ENCODE data around the gene ARFGAP3.

ARFGAP3 gene

DNA sequence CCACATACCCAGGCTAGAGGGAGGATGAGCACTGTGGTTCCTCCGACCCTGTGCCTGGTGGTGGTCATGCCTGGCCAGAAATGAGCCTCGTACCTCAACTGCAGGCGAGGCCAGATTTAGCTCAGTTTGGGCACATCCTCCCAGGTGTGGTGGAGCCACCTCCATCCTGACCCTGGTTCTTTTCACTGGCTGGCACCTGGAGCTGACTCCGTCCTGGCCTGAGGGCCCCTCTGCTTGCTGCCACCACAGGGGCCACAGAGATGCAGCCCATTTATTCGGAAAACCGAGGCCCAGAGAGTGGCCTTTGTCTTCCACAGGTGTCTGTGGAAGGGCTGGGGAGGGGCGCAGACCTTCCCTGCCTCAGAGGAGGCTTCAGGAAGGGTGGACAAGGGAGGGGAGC lies 9.0 kb upstream of the ARFGAP3 start:
- H3K4me3 ChIP-seq (ENCODE audit: low read depth, low read length) = no peak overlapping the region
- DNase-seq (ENCODE audit: low read depth) = no peak
- TF ChIP-seq, protein P1, sequence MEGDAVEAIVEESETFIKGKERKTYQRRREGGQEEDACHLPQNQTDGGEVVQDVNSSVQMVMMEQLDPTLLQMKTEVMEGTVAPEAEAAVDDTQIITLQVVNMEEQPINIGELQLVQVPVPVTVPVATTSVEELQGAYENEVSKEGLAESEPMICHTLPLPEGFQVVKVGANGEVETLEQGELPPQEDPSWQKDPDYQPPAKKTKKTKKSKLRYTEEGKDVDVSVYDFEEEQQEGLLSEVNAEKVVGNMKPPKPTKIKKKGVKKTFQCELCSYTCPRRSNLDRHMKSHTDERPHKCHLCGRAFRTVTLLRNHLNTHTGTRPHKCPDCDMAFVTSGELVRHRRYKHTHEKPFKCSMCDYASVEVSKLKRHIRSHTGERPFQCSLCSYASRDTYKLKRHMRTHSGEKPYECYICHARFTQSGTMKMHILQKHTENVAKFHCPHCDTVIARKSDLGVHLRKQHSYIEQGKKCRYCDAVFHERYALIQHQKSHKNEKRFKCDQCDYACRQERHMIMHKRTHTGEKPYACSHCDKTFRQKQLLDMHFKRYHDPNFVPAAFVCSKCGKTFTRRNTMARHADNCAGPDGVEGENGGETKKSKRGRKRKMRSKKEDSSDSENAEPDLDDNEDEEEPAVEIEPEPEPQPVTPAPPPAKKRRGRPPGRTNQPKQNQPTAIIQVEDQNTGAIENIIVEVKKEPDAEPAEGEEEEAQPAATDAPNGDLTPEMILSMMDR (conservative IDR thresholded peaks at IDR 0.05; ENCODE audit: low read depth, low read length) = no peak

DNA sequence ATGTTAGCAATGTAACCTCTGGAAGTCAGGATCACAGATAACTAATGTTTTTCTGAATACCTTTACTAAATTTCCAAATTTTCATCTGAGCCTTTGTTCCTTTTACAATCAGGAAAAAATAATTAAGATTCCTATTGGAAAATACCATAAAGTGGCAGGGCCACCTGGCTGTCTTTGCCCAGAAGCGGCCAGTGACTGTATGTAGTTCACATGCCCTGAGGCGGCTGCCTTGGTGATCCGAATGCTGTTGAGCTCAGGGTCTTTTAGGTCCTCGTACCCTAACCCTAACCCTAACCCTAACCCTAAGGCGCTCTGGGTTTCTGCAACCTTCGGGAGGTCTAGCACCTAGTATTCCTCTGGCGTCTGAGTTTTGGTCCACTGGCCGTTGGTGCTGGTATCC lies 8.5 kb upstream of the ARFGAP3 start:
- DNase-seq (ENCODE audit: low read depth) = no peak
- H3K4me3 ChIP-seq (ENCODE audit: low read depth, low read length) = no peak overlapping the region

DNA sequence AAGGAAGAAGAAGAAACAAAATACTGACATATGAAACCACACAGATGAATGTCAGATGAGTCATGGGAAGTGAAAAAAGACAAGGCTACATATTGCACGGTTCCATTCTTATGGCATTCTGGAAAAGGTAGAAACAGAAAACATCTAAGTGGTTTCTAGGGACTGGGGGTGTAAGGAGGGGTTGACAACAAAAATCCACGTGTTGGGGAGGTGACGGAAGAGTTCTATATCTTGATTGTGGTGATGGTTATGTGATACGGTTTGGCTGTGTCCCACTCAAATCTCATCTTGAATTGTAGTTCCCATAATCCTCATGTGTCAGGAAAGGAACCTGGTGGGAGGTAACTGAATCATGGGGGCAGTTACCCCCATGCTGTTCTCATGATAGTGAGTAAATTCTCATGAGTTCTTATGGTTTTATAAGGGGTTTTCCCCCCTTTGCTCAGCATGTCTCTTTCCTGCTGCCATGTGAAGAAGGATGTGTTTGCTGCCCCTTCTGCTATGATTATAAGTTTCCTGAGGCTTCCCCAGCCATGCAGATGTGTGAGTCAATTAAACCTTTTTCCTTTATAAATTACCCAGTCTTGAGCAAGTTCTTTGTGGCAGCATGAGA lies 6.4 kb upstream of the ARFGAP3 start:
- DNase-seq (ENCODE audit: low read depth) = peak; percentile 95

More for the DNA sequence above, 8.5 kb upstream of the ARFGAP3 start:
- TF ChIP-seq, protein P1 (conservative IDR thresholded peaks at IDR 0.05; ENCODE audit: low read depth, low read length) = no peak

DNA sequence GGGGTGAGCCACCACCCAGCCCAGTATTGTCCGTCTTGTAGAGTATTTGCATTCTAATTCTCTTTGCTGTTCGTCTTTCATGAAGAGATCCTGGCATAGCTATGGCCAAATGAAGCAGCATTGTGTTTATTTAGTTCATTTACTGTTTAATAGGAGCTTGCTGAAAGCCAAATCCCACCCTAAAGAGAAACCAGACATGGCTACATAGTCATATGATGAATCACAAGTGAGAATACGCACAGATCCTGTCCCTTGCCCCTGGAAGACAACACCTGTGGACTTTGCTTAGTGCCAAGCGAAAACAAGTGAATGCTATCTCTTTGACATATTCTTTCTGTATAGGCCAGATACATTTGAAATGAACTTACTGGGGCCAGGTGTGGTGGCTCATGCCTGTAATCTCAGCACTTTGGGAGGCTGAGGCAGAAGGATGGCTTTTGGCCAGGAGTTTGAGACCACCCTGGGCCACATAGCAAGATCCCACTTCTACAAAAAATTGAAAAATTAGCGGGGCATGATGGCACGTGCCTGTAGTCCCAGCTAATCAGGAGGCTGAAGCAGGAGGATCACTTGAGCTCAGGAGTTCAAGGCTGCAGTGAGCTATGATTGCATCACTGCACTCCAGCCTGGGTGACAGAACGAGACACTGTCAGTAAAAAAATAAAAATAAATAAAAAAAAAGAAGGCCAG lies 5.1 kb upstream of the ARFGAP3 start:
- peak; percentile 79 for DNase-seq (ENCODE audit: low read depth)
- no peak overlapping the region for H3K4me3 ChIP-seq (ENCODE audit: low read depth, low read length)
- TF ChIP-seq, protein P1 (conservative IDR thresholded peaks at IDR 0.05; ENCODE audit: low read depth, low read length) = no peak

More for the DNA sequence above, 6.4 kb upstream of the ARFGAP3 start:
- no peak overlapping the region for H3K4me3 ChIP-seq (ENCODE audit: low read depth, low read length)
- TF ChIP-seq, protein P1 (conservative IDR thresholded peaks at IDR 0.05; ENCODE audit: low read depth, low read length) = no peak

DNA sequence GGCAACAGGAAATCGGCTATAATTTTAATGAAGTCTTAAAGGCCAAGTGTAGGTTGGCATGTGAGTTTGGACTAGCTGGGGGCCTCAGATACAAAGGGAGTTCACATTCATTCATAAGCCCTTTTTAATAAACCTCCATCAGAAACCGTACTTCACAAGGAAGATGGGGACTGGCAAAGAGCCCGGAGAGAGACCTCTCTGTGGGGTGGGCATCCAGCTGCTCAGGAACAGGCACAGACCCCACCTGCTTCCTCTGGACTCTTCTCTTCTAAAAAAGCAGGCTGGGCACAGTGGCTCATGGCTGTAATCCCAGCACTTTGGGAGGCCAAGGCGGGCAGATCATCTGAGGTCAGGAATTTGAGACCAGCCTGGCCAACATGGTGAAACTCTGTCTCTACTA lies 3.9 kb upstream of the ARFGAP3 start:
- TF ChIP-seq, protein P1 (conservative IDR thresholded peaks at IDR 0.05; ENCODE audit: low read depth, low read length) = no peak
- DNase-seq (ENCODE audit: low read depth) = no peak
- H3K4me3 ChIP-seq (ENCODE audit: low read depth, low read length) = no peak overlapping the region

DNA sequence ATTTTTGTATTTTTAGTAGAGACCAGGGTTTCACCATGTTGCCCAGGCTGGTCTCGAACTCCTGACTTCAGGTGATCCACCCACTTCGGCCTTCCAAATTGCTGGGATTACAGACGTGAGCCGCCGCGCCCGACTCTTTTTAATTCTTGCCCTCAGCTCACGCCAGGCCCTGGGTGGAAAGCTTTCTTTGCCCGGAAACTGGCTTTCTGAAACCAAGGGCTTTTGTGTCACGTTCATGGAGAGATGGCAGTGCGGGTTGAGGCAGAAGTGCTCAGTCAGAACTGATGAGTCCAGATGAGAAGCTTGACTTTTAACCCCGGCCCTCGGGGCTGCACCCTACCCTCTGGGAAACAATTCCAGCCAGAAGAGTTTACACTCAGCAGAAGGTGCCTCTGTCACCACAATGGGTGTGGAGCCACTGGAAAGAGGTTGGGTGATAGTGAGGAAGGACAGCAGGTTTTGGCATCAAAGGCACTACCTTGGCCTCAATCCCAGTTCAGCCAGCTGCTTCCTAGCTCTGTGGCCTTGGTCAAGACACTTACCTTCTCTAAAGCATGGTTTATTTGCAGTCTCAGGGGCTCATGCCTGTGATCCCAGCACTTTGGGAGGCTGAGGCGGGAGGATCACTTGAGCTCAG lies 890 bp upstream of the ARFGAP3 start:
- no peak for DNase-seq (ENCODE audit: low read depth)
- TF ChIP-seq, protein P1 (conservative IDR thresholded peaks at IDR 0.05; ENCODE audit: low read depth, low read length) = no peak
- no peak overlapping the region for H3K4me3 ChIP-seq (ENCODE audit: low read depth, low read length)

All from choroid plexus epithelial cell (primary cell).